GM19463 (cell line): ENCODE results near the gene EGLN2.
"Not testable (repeated sequence)": the region's sequence is repeated elsewhere in the genome, so short reads cannot be mapped to it uniquely, and the experiment has no call there.

ENCODE experiments used
- ATAC-seq: cut with Tn5 transposase; IDR thresholded peaks from one replicate; pipeline ENCODE4 v1.9.1; 2021; ENCODE audit warnings: mild to moderate bottlenecking, moderate library complexity; ENCODE audit not compliant: unreplicated experiment

Gene EGLN2

DNA sequence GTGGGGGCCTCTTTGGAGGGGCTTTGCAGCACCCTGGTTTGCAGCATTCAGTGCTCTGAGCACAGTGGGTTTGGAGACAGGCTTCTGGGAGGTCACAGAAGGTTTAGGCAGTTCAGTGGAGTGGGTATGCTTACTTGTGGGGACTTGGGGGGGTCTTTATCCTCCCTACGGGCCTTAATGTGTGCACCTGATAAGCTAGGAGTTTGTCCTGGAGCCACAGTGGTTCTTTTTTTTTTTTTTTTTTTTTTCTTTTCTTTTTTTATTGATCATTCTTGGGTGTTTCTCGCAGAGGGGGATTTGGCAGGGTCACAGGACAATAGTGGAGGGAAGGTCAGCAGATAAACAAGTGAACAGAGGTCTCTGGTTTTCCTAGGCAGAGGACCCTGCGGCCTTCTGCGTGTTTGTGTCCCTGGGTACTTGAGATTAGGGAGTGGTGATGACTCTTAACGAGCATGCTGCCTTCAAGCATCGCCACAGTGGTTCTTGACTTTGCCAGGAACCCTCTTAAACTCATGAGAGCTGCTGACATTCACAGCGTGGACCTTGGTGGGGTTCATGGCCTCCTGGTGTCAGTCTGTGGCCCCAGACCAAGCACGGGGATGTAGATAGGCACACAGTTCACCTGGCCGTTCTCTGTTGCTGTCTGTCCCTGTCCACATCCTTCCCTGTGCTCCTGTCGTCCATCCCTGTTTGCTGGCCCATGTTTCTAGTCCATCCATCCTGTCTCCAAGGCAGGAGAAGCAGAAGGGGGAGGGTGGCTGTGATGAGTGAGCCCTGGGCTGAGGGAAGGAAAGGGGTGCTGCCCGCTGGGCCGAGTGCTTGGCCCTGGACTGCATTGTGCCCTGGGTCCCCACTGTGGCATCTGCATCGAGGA, 2.7 kb downstream of the EGLN2 start:
- ATAC-seq, result no peak

DNA sequence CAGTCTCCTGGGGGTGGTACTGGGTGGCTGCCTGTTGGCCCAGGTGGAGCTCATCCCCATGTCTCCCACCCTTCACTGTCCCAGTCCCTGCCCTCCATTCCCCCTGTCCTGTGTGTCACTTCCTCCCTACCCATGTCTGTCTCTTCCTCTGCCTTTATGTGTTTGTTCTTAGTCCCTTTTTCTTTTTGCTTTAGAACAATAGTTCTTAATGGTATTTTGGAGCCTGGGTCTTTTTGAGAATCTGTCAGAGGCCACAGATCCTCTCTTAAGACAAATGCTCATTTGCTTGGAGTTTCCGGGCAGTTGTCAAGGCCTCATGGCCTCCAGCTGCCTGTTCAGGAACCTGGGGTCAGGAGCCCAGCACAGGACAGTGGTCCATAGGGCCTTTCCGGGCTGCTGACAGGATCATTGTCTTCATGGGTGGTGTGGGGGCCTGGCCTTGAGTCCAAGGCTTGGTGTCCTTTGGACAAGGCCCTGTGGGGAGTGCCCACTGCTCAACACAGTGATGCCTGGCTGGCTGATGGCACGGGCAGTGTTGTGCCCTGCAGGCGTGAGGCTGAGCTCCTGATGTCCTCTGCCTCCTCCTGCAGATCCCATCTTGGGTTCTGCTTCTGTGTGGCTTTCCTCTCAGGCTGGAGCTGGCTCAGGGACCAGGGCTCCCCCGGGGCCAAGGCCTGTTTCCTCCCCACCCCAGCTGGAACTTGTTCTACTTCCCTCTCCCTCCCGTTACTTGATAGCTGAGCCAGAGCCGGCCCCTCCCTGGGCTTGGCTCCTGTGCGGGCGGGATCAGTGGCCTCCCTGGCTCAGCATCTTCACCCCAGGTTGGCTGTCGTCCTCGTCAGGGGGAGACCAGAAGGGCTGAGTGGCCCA, 3.5 kb downstream of the EGLN2 start:
- no peak for ATAC-seq

DNA sequence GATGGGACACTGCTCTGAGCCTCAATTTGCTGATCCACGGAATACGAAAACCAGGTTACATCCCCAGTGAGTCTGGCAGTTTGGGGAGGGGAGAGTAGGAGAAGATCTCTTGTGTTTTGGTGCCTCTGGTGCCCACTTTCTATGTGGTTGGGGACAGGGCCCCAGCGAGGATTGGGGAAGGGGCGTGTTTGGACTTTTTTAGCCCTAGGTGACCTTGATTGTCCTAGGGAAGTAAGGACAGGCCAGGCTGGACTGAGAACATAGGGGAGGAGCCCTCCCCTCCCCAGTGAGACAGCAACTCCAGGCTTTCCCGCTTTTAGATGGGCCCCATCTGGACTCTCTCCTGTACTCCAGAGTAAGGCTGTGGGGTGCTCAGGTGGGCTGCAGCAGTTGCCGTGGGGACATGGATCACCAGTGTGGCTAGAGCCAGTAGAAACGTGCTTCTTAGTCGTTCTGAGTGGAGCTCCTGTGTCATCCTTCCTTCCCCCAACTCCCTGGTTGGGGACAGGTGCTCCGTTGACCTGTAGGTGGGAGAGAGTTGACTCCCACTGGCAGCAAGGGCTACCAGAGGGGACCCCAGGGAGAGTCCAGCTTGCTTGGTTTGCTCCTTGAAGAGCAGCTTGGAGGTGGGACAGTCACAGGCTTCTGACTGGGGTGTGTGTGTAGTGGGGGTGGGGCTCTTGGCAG, 4.3 kb downstream of the EGLN2 start:
- no peak for ATAC-seq

DNA sequence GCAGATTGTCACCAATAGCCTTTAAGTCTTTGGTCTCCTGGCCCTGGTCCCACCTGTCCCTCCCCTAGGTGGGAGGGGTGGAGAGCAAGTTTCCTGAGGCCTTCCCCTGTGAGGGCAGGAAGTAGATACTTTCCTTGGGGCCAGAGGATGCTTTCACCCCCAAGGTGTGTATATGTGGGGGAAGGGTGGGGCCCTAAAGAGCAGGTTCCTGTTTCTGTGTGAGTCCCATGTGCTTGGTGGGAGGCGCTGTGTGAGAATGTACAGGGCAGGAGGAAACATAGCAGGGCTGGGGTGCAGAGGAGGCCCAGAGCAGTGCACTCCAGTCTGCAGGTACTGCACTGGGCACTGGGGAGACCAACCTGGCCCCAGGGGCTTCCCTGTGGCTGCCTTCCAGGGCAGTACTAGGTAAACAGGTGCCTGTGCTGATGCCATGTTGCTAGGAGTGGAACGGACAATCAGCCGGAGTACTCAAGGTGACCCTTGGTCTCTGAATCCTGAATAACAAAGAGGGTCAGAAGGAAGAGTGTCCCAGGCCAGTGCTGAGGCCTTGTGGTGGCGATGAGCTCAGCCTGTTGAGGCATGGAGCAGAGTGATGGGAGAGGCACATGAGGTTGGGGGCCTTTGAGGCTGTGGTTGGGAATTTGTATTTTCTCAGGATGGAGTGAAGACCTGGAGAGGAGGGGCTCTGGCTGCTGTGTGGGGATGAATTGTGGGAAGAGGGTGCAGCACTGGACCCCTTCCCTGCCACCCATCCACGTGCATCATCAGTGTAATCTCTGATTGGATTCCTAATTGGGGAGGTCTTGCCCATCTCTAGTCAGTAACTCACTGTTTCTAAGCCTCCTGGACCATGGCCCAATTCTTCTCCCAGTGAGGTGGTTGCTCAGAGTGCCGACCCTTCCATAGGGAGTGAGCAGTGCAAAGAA, 5.1 kb downstream of the EGLN2 start:
- no peak for ATAC-seq

DNA sequence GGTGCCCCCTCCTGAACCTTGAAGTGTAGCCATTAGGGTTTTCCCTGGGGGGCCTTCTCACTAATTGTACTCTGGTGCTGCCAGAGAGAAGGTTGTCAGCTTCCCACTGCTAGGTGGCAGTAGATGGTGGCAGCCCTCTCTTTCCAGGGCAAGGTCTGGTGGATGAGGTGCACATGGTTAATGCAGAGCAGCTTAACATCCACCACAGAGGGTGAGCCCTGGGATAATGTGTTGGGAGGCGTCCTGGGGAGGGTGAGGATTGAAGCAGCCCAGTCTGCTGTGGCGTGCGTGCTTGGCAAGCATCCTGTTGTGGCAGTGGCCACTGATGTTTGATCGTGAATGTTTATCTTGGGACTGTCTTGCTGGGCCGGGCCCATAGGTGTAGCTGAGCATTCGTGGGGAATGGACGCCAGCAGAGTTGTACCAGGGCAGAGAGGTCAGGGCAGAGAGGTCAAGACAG, 5.8 kb downstream of the EGLN2 start:
- no peak for ATAC-seq

DNA sequence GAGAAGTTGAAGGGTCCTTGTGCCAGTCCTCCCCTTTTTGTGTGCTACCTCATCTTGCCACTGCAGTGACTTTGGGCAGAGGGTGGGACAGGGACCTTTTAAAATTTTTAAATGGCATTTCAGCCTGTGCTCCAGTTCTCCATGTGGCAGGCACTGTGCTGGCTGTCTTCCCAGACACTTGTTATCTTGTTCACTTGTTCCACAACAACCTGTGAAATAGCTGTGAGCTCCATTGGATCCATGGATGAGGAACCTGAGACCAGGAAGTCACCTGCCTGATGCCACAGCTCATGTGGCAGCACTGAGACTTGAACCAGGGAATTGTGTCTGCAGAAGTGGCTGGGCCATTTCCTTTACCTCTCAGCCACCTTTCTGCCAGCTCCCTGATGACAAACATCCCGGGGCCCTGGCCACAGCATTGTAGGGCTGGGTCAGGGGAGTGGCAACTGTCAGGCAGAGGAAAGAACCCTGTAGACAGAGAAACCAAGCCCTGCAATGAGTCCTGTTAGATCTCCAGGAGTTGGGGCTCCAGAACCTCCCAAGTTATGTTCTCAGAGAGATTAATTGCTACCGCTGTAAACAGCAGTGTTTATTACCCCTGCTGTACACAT, 6.4 kb downstream of the EGLN2 start:
- ATAC-seq, result no peak

DNA sequence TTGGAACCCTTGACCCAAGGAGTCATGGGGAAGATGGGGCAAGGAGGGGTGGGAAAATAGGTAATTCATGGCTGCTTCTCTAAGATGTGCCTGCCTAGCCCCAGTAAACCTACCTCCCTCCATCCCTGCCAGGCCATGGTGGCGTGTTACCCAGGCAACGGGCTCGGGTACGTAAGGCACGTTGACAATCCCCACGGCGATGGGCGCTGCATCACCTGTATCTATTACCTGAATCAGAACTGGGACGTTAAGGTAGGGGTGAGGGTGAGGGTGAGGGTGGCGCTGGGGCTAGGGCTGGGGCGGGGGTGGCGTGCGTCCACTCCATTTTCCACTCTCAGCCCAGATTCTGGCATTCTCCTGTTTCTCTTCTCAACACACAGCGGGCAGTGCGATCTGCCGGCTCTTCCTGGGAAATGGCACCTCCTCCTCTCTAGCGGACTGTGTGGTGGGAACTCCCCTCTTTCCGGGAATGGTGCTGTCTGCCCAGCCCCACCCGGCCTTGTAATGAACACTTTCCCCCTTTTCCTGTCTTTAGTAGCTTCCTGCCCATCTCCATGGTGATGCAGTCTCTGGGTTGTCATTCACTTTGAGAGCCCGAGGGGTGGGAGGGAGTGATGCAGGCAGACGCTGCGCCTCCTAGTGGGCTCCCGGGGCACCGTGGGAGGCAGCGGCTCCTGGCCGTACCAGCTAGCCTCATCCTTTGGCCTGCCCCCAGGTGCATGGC, 7.6 kb downstream of the EGLN2 start:
- peak; percentile 46 for ATAC-seq

DNA sequence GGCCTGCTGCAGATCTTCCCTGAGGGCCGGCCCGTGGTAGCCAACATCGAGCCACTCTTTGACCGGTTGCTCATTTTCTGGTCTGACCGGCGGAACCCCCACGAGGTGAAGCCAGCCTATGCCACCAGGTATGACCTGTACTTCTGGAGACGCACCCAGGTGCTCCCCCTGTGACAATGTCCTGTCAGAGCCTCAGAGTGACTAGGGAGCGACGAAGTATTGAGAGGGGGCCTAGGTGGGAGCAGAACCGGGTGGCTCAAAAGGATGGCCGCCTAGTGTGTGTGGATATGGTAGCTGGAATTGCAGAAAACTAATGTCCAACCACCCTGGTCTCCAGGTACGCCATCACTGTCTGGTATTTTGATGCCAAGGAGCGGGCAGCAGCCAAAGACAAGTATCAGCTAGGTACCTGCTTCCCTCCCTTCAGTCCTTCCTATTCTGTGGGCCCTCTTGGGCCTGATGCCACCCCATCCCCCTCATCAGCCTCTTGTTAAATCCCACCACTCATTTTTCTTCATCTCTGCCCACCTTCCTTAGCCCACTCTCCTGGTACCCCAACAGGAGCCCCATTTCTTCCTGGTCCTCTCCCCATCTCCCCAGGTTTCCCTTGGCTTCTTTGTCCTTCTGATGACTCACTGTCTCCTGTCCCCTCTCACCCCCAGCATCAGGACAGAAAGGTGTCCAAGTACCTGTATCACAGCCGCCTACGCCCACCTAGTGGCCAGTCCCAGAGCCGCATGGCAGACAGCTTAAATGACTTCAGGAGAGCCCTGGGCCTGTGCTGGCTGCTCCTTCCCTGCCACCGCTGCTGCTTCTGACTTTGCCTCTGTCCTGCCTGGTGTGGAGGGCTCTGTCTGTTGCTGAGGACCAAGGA, 8.4 kb downstream of the EGLN2 start:
- ATAC-seq, result no peak

DNA sequence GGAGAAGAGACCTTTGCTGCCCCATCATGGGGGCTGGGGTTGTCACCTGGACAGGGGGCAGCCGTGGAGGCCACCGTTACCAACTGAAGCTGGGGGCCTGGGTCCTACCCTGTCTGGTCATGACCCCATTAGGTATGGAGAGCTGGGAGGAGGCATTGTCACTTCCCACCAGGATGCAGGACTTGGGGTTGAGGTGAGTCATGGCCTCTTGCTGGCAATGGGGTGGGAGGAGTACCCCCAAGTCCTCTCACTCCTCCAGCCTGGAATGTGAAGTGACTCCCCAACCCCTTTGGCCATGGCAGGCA, 9.0 kb downstream of the EGLN2 start:
- no peak for ATAC-seq

DNA sequence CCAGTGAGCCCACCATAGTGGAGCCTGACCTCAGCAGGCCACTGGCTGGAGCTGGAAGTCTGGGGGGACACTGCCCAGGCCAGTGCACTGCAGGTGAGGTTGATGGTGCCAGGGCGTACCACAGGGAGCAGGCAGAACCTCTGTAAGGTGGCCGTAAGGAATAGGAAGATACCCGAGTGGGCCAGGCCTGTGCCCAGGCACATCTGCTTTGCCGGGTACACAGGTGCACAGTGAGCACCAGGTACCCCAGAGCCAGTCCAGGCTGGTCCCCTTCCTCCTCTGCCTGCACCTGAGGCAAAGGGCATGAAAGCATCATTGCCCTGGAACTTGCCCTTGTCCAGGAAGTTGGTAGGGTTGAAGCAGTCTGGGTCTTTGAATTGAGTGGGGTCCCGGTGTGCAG, 9.5 kb downstream of the EGLN2 start:
- ATAC-seq, result no peak

DNA sequence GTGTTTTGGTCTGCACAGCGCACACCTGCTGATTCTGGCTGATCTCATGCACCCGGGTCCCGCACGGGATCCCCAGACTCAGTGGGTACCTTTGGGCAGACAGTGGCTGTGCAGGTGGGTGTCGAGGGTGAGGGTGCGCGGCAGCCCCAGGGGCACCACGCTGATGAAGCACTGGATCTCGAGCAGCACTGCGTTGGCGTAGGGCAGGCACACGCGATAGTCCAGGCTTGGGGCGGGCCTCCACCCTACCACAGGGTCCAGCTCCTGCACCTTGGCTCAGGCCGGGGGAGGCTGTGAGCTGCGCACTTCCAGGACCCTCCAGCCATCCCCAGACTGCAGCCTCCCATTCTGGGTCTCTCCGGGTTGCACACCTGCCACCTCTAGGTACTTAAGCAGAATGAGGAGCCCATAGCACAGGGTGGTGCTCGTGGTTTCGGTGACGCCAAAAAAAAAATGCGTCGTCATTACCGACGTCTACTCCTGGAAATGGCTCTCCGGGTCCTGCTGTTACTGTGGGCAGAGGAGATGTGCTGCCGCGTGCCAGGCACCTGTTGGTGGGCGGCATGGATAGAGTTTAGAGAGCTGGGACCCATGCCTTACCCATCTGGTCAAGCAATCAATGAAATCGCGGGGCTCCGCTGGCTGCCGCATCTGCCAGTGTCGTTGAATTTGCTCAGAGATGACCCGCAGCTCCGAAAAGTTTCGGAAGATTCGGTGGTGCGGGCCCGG, 10.5 kb downstream of the EGLN2 start:
- ATAC-seq, result no peak

DNA sequence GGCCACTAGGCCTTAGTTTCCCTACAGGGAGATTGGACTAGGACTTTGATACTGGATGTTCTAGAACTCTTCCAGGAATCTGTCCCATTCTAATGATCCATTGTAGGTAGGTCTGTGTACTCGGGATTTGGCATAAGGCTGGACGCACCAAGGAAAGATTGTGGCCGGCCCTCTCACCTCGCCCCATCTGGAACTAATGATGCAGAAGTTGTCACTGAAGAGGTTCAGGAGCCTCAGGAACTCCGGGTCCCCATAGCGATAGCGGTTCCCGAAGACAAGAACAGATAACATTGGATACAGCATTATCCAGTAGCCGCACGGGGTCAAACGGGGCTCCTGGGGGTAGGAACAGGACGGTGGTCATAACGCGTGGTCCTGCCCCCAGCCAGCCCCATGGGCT, 11.2 kb downstream of the EGLN2 start:
- no peak for ATAC-seq

DNA sequence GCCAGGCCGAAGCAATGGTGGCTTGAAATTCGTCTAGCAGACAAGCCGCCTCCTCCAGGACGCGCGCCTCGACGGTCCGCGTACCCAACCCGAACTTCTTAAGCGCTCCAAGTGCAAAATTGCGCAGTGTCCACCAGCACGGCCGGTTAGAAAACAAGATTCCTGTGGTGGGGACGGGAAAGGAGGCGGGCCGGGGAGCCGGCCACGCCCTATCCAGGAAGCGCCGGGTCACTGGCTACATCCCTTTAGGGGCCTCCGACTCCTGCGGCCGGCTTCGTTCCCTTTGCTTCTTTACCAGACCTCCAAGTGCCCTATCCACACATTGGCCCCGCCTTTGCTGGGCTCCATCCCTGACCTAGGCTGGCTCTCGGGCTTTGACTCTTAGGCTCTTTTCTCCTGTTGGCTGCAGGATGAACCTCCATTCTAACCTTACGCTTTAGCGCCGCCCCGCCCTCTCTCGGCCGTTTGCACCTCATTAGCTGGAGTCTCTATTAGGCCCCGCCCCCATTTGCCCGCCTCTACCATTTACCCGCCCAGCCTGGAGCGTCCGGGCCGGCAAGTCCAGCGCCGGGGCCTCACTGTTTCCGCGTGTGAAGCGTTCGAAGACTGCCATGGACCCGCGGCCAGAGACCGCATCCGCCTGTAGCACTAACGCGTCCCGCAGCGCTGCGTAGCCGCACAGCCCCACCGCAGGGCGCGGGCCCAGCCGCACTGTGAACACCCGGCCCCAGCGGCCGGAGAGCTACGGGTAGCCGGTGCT, 11.8 kb downstream of the EGLN2 start:
- ATAC-seq, result peak; percentile 72

DNA sequence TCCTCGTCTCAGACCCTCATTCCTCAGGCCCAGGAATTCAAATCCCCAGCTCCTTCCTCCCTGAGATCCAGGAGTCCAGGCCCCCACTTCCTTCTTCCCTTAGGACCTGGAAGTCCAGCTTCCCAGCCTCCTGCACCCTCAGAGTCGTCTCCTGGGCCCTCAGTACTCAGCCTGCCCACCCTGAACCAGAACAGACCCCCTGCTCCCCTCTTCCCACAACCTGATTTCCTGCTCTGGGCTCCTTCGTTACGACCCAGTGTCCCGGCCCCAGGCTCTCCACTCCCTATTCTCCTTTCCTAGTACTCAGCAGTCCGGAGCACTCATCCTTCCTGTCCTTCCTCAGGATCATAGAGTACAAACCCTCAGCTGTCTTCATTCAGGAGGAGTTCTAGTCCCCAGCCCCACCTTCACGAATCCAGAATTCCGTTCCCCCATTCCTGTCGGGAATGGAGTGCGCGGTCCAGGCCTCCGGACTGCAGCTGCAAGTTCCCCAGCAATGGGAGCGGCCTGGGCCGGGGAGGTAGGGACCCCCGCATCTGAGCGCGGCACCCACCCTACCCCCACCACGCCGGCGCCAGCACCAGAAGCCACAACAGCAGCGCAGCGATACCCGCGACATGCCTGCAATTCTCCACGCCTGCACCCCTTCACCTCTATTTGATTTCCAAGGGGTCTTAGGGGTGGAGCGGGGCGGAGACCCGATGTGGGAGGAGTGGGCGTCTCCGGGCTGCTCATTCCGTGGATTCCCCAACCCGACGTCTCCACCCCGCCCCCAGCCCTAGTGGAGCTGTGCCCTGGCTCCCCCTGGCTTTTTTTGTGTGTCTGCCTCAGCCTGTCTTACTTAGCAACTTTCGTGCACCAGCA, 12.7 kb downstream of the EGLN2 start:
- no peak for ATAC-seq

DNA sequence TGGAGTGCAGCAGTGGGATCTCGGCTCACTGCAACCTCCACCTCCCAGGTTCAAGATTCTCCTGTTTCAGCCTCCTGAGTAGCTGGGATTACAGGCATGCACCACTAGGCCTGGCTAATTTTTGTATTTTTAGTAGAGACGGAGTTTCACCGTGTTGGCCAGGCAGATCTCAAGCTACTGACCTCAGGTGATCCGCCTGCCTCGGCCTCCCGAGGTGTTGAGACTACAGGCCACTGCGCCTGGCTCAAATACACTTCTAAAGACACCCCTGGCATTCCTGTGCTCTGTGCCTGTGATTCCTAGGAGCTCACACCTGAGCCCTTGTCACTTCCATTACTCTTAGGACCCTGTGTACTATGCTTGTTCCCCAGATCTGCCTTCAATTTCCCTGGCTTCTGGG, 13.6 kb downstream of the EGLN2 start:
- ATAC-seq, result not testable (repeated sequence)

DNA sequence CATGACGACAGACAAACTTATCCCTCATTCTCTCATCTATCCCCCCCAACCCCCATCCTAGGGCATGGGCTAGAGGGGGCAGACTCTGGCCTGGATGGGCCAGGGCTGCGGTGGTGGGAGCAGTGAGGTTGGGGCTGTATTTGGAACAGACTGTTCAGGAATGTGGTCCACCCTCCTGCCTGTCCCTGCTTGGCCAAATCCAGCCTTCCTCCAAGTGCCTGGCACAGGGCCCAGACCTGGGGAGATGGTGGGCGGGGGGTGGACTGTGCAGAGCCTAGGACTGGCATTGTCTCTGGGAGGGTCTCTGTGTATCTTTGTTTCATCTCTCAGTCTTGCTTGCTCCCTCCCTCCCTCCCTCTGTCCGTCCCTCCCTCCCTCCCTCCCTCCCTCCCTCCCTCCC, 14.2 kb downstream of the EGLN2 start:
- ATAC-seq, result no peak
